Lower lobe of right lung (tissue), 2 donors: ENCODE measurements around the gene DNMT3B. TPM values are rescaled to one million over a fixed set of nuclear protein-coding genes. Genes with fewer than 3 reads are reported as not detected.

ENCODE experiments used
- ATAC-seq, 2 donors: fragments of 200-7000 bp; cut with Tn5 transposase; one replicate each; pipeline ENCODE4 v1.9.1; 2020 to 2022; ENCODE audit warnings: mild to moderate bottlenecking in 2 of 2, moderate library complexity in 2 of 2
- DNase-seq: peaks from one replicate; pipeline ENCODE4 v3.0.0-alpha.2; 2020
- H3K27ac ChIP-seq: fragments of 200-600 bp; one replicate; pipeline ENCODE4 v1.8.0; 2022
- H3K27me3 ChIP-seq: fragments of 200-600 bp; one replicate; pipeline ENCODE4 v1.8.0; 2022; ENCODE audit warnings: low read depth
- H3K36me3 ChIP-seq: fragments of 200-600 bp; one replicate; pipeline ENCODE4 v1.8.0; 2022; ENCODE audit warnings: mild to moderate bottlenecking
- H3K4me1 ChIP-seq: fragments of 200-600 bp; one replicate; pipeline ENCODE4 v1.8.0; 2022
- H3K4me3 ChIP-seq: fragments of 200-600 bp; one replicate; pipeline ENCODE4 v1.8.0; 2022; ENCODE audit warnings: mild to moderate bottlenecking
- H3K9me3 ChIP-seq: fragments of 200-600 bp; one replicate; pipeline ENCODE4 v1.8.0; 2022
- intact Hi-C: fragments of 100-400 bp; cut with DNase I; formaldehyde crosslinking; loops from one replicate; pipeline ENCODE4 v1.11.0; 2022
- total RNA-seq: library from RNA; stranded (reverse); fragmentation: NEBNext Ultra II Directional; extraction: Animal tissue kit (Norgen Biotek cat#: 25700); gene quantifications from one replicate; pipeline ENCODE4 v1.2.1, GENCODE V29; 2021
- TF ChIP-seq, protein P1 (sequence below): fragments of 200-600 bp; IDR thresholded peaks from one replicate; pipeline ENCODE4 v1.8.0; 2022; ENCODE audit warnings: antibody characterized with exemption, mild to moderate bottlenecking
- donor health status: DM: no; HTN: yes; CAD: no; lungs with severe emphysema.

Gene DNMT3B
- total RNA-seq, 1 donor from 2014 or later: 1.1 TPM

DNA sequence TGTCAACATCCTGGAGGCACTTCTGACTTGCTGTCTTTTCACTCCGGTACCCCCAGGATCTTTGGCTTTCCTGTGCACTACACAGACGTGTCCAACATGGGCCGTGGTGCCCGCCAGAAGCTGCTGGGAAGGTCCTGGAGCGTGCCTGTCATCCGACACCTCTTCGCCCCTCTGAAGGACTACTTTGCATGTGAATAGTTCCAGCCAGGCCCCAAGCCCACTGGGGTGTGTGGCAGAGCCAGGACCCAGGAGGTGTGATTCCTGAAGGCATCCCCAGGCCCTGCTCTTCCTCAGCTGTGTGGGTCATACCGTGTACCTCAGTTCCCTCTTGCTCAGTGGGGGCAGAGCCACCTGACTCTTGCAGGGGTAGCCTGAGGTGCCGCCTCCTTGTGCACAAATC is 45.5 kb downstream of the DNMT3B start:
- Histone ChIP-seq H3K9me3 (no peaks in the 10 kb centered on the region), H3K4me3 (no peak overlapping the region), H3K36me3 (no peaks in the 10 kb centered on the region), H3K4me1 (no peaks in the 10 kb centered on the region), H3K27me3 (no peaks in the 10 kb centered on the region), H3K27ac (no peak overlapping the region)
- DNase-seq (no peak), ATAC-seq (no peak)
- TF ChIP-seq, protein P1, sequence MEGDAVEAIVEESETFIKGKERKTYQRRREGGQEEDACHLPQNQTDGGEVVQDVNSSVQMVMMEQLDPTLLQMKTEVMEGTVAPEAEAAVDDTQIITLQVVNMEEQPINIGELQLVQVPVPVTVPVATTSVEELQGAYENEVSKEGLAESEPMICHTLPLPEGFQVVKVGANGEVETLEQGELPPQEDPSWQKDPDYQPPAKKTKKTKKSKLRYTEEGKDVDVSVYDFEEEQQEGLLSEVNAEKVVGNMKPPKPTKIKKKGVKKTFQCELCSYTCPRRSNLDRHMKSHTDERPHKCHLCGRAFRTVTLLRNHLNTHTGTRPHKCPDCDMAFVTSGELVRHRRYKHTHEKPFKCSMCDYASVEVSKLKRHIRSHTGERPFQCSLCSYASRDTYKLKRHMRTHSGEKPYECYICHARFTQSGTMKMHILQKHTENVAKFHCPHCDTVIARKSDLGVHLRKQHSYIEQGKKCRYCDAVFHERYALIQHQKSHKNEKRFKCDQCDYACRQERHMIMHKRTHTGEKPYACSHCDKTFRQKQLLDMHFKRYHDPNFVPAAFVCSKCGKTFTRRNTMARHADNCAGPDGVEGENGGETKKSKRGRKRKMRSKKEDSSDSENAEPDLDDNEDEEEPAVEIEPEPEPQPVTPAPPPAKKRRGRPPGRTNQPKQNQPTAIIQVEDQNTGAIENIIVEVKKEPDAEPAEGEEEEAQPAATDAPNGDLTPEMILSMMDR: no peak
- intact Hi-C loops: no loop called here

DNA sequence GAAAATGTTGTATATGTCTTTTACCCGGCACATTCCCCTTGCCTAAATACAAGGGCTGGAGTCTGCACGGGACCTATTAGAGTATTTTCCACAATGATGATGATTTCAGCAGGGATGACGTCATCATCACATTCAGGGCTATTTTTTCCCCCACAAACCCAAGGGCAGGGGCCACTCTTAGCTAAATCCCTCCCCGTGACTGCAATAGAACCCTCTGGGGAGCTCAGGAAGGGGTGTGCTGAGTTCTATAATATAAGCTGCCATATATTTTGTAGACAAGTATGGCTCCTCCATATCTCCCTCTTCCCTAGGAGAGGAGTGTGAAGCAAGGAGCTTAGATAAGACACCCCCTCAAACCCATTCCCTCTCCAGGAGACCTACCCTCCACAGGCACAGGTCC is 46.3 kb downstream of the DNMT3B start:
- H3K27me3 ChIP-seq: no peaks in the 10 kb centered on the region
- no peak overlapping the region for H3K27ac ChIP-seq
- H3K36me3 ChIP-seq: no peaks in the 10 kb centered on the region
- no peak overlapping the region for H3K4me3 ChIP-seq
- H3K9me3 ChIP-seq: no peaks in the 10 kb centered on the region
- no peak for ATAC-seq
- intact Hi-C loops: no loop called here
- TF ChIP-seq, protein P1: no peak
- DNase-seq: no peak
- H3K4me1 ChIP-seq: no peaks in the 10 kb centered on the region

DNA sequence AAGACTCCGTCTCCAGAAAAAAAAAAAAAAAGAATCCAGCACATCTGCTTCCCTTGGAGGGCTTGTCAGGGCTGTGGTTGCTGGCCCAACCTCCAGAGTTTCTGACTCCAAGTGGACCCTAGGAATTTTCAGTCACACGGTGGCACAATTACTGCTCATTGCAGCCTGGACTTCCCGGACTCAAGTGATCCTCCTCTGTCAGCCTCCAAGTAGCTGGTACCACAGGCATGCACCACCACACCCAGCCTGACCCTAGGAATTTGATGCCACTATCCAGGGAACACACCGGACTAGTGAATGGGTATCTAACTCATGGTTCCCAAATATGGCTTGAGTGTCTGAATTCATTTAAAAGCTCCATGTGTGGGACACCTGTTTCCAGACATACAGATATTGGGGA is 47.7 kb downstream of the DNMT3B start:
- Histone ChIP-seq H3K4me3 (no peak overlapping the region), H3K27ac (no peak overlapping the region), H3K4me1 (no peaks in the 10 kb centered on the region), H3K36me3 (no peaks in the 10 kb centered on the region), H3K27me3 (no peaks in the 10 kb centered on the region), H3K9me3 (no peaks in the 10 kb centered on the region)
- no peak for ATAC-seq
- no peak for DNase-seq
- TF ChIP-seq, protein P1: no peak
- intact Hi-C loops: no loop called here

DNA sequence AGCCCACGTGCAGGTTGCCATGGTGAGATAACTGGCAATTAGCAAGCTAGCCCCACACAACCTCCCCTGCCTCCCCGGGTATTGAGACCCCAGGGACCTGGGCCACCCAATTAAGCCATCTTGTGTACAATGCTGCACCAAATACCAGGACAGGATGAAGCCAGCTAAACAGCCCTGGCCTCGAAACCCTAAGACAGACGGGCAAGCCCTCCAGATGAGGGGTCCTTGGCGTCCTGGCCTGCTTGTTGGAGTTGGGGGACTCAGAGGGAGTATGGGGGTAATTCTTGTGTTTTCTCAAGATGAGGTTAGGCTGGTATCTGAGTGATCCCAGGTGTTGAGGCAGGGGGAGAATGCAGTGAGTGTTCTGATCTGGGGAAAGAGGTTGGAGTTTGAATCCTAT is 48.8 kb downstream of the DNMT3B start:
- H3K4me3 ChIP-seq: no peak overlapping the region
- H3K27ac ChIP-seq: no peak overlapping the region
- H3K4me1 ChIP-seq: no peaks in the 10 kb centered on the region
- no peak for ATAC-seq
- no peak for DNase-seq
- TF ChIP-seq, protein P1: no peak
- H3K9me3 ChIP-seq: no peaks in the 10 kb centered on the region
- no peaks in the 10 kb centered on the region for H3K27me3 ChIP-seq
- intact Hi-C loops: no loop called here
- no peaks in the 10 kb centered on the region for H3K36me3 ChIP-seq

DNA sequence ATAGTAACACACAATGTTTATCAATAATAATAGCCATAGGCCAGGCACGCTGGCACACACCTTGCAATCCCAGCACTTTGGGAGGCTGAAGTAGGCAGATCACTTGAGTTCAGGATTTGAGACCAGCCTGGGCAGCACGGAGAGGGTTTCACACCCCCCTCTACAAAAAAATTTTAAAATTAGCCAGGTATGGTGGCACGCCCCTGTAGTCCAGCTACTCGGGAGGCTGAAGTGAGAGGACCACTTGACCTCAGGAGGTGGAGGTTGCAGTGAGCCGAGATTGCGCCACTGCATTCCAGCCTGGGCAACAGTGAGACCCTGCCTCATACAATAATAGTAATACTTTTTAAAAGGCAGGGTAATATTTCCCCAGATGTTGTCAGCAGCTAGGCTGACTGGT is 49.7 kb downstream of the DNMT3B start:
- Histone ChIP-seq H3K4me1 (no peaks in the 10 kb centered on the region), H3K27me3 (no peaks in the 10 kb centered on the region), H3K27ac (no peak overlapping the region), H3K9me3 (no peaks in the 10 kb centered on the region), H3K36me3 (no peaks in the 10 kb centered on the region), H3K4me3 (no peak overlapping the region)
- ATAC-seq: no peak
- TF ChIP-seq, protein P1: no peak
- no peak for DNase-seq
- intact Hi-C loops: no loop called here
